ENCODE results near the gene GPRIN2.

The GPRIN2 gene

DNA sequence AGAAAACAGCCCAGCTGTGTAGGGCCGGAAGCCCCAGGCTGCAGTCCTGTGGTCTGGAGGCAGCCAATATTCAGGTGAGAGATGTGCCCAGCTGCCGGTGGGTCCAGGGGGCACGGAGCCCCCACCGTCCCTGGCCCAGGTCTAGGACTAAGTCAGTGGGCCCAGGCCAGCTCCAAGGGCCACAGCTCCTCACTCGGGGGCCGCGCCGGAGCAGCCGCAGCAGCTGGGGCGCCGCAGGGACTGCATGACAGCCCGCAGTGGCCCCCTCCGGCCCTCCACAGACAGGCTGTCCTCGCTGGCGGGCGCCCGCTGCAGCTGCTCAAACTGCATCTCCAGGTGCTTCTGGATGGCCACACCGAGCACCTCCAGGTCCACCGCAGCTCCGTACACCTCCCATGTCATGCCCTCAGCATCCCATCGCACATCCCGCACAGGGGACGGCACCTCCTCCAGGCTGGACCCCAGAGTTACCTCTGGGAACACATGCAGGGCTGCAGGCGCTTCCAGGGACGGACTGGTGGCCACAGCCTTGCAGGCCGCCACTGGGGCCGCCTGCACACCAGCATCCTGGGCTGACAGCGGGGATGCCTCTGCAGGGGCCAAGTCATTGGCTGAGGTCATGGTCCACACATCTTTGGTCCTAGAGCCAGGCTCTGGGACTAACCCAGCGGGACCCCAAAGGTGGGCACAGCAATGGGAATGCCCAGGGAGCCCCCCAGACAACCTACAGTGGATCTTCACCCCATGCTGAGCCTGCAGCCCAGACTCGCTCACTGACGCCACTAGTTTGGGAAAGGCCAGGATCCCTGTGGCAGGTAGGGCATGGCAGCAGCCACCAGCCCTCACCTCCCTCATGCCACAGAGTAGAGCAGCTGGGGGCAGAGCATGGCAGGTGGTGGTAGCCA is 7.0 kb downstream of the GPRIN2 start:
- FAIRE-seq (no peak), DNase-seq (ENCODE audit: low spot score) (no peak)

DNA sequence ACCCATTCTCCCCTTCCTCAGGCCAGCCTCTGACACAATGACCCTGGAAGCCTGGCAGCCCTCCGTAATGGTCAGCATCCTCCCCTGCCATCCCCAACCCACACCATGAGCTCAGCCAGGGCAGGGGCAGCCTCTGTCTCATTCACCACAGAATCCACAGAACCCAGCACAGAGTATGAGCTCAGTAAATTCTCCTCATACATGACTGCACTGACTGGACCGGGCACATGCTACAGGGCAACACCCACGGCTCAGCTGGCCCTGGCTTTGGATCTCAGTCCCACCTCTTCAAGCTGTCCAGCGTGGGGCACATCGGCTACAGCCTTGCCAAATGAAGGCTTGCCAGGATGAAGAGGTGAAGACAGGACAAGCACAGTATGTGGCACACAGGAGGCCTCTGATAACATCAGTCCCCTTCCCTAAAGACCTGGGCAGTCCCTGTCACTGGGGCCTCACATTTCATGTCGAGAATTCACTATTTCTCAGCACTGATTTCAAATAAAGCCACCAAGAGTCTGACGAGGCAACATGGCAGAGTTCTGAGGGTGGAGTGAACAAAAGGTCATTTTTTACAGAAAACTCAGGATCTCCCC is 7.9 kb downstream of the GPRIN2 start:
- FAIRE-seq (peak; percentile 82), DNase-seq (ENCODE audit: low spot score) (peak; percentile 100)

DNA sequence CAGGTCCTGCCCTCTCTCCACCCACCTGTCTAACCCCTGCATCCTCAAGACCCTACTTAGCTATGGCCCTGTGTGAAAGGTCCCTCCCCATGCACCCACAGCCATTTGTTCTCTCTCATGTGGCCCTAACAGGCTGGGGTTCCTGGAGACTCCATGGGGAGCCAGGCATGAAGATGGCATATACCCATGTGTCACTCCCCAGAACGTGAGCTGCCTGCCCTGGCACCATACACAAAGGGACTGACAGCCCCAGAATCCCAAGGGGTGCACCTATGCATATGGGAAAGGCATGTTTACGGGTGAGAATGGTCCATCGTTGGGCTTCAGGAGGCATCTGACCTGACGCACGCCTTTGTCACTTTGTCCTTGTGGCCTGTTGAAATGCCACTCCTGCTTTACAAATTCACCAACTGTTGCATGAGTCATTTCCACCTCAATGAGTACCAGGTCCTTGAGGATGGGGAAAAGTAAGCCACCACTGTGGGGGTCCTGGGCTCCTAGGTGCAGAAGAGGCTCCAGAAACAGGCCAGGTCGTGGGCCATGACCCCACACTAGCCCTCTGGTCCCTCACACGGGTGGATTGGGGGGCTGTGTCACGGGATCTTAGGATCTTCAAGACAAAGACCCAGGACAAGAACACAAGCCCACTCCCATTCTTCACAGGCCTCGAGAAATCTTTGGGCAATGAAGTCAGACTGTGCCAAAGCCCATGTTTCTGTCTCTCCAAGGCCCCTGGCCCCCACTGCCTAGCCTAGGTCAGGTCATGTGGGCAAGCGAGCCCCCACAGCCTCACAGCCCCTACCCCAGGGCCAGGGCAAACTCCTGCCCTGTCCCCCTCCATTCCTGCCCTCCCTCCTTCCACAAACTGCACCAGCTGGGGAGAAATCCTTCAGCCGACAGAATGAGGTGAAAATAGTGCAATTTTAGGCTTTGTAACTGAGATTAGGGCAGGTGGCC is 8.6 kb downstream of the GPRIN2 start:
- DNase-seq (ENCODE audit: low spot score) (peak; percentile 86), FAIRE-seq (no peak)

DNA sequence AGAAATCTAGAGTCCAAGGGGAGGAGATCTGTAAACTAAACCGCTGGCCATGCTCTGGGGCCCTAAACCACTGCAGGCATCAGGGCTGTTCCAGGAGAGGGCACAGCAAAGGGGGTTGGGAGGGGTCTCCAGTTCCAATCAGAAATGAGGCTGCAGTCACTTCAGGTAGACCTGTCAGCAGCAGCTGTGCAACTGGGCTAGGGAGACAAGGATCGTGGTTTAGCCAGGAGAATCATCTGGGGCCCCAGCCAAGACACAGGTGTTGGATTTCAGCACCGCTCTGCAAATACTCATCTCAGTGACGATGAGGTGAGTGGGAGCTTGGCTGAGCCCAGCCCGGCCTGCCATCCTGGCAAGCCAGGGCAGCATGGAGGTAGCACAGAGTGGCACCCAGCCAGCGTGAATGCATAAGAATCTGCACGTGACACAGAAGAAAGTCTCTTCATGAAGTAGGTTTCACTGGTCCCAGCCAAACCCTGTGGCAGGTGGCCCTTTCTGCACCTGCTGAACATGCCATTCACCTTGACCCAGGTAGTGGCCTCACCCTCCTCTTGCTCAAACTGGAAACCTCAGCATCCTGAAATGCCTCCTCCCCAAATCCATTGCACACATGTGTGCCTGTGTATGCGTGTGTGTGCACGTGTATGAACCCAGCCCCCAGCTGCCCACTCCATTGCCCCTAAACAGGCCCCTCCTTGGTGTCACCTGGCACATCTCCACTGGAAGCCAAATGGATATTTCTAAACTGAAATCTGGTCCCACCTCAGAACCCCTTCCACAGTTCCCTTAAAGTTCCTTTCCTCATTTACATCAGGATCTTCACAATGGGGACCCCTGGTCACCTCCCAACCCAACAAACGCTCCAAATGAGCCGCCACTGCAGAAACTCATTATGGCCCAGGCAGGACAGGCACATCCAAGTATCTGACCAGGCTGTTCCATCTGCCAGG is 9.6 kb downstream of the GPRIN2 start:
- FAIRE-seq: no peak

DNA sequence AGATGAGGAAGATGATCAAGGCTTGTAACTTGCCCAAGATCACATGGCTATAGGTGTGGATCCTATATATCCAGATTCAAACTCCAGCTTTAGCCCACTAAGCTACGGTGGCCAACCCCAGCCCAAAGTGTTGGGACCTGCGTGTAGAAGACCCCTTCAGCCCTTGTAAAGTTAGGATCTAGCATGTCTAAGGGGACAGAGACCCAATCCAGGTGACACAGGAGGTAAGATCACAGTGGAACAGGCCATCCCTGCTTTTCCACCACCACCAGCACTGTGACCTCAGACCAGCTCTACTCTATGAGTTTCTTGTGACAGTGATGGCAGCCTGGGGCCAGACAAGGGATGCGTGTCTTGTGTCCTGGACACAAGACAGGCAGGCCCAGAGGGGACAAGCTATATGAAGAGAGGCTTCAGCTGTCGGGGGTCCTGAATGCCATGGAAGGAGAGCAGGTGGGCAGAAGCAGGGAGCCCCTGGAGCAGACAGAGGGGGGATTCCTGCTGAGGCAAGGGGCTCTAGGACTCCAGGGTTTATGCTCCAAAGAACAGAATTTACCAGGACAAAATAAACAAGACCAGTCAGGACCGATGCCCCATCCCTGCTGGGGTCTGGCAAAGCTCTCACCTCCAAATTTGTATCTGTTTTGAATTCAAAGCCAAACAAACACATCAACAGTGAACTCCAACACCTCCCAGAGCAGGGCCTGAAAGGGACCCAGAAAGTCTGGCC is 10.4 kb downstream of the GPRIN2 start:
- FAIRE-seq (no peak), DNase-seq (ENCODE audit: low spot score) (no peak)

More for the DNA sequence above, 9.6 kb downstream of the GPRIN2 start:
- DNase-seq (ENCODE audit: low spot score): no peak

DNA sequence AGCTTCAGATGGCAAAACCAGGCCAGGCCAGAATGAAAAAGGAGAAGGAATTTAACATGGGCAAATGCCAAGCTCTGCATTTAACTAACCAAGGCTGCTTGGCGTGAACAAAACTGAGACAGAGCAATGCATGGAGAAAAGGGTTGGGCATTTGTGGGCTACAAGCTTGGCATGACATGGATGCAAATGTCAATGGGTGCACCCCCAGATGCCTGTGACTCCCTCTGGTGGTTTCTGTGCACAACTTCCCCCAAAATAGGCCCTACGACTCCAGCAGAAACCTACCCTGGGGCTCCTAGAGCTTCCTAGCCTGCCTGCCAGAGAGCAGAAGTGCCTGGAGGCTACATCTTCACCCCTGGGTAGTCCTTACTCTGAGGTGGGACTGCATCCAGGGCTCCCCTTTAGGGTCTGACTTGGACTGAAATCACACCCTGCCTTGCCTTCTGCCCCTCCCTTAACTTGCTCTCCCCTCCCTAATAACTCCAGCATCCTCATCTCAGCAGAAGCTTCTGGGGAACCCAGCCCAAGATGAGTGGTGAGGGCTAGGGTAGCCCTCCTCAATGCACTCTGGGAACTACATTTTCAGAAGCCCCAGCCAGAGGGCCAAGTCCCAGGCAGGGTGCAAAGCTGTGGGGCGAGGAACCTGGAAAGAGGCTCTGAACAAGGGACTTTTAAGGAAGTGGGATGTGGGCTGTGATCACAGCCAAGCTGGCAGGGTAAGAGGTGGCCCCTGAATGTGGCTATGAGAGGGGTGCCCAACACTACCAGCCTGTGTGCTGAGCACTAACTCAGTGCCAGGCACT is 11.3 kb downstream of the GPRIN2 start:
- DNase-seq (ENCODE audit: low spot score) (no peak), FAIRE-seq (no peak)

DNA sequence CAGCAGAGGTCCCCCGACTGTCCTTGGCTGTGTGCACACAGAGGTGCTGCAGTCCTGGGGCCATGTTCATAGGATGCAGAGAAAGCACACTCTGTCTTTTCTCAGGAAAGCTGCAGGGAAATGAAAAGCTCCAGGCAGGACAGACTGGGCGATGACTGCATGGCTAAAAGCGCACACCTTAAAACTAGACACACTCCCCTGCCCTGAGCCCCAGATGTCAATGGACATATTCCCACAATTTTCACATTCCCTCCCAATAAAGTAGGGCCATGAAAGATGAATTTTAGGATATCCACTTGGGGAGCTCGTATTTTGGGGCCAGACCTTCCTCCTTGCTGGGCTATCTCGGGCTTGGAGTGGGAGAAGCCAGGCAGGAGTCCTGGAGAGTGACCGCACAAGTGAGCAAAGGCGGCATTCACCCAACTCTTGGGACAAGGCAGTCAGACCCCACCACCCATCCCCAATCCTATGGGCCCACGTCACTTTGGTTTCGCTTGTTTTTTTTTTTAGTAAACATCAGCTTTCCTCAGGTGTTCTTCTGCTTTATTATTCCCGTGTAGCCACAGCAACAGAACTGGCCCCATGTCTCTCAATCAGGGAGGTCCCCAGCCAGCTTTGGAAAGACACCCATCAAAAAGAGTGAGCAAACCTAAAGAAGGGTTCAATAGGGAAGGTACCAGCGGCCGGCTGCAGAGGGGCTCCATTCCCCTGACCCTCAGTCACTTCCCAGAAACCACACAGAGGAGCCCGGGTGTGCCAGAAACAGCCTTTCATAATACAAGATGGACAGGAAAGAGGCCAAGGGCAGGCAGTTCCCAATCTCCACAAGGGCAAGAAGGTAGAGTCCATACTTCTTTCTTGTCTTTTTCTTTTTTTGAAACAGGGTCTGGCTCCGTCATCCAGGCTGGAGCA is 12.7 kb downstream of the GPRIN2 start:
- FAIRE-seq: no peak
- DNase-seq (ENCODE audit: low spot score): no peak

DNA sequence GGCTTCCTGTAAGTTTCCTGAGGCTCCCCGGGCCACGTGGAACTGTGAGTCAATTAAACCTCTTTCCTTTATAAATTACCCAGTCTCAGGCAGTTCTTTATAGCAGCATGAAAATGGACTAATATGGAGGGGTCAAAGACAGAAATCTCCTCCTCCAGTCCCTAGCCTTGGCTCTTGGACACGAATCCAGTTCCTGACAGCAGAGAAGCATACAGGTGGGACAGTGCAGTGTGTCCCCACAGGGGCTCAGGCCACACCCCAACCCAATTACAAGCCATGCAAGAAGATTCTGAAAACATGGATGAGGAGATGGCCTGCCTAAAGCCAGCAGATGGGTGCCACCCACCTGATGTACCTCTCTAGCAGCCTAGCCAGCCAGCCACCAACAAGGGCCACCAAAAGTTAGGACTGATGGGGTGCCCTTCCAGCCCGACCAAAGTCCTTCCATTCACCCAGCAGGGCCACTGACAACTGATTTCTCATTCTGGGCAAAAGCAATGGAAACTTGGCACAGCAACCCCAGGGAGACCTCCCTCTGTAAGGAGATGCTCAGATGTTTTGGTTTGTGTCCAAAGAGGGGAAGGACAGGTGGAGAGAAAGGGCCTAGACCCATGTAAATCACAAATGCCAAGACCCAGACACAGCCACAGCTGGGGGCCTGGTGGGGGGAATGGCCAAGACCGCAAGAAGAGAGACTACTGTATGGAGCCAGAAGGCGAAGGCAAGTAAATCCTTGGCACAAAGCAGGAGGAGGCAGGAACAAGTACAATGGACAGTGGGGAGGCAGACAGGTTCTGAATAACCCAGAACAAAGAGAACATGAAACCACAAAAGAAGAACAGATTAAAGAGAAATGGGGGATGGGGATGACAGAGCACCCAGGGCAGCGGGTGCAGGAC is 13.6 kb downstream of the GPRIN2 start:
- no peak for DNase-seq (ENCODE audit: low spot score)

DNA sequence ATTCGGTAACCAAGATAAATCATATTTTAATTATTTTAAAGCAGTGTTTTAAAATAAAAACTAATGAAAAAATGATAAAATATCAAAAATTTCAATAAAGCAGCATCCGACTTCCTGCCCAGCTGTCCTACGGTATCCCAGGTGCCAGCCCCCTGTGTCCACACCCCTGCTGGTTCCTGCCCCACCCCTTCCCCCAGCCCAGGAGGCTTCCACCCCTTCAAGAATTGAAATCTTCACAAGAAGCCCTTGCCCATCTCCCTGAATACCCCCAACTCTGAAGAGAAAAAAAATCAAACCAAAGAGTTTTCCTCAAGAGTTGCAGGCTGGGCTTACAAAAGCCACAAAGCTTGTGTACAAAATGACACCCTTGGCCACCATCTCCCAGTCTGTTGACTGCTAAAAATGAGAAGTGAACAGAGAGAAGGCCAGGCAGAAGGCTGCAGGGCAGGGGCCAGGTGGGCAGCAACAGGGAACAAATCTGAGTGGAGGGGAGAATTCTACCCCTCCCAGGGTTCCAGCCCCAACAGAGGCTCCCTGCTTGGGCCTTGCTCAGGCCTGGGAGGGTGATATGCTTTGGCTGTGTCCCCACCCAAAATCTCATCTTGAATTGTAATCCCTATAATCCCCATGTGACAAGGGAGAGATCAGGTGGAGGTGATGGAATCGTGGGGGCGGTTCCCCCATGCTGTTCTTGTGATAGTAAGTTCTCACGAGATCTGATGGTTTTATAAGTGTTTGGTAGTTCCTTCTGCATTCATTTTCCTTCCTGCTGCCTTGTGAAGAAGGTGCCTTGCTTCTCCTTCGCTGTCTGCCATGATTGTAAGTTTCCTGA is 14.5 kb downstream of the GPRIN2 start:
- no peak for FAIRE-seq
- no peak for DNase-seq (ENCODE audit: low spot score)

More for the DNA sequence above, 13.6 kb downstream of the GPRIN2 start:
- FAIRE-seq: no peak

DNA sequence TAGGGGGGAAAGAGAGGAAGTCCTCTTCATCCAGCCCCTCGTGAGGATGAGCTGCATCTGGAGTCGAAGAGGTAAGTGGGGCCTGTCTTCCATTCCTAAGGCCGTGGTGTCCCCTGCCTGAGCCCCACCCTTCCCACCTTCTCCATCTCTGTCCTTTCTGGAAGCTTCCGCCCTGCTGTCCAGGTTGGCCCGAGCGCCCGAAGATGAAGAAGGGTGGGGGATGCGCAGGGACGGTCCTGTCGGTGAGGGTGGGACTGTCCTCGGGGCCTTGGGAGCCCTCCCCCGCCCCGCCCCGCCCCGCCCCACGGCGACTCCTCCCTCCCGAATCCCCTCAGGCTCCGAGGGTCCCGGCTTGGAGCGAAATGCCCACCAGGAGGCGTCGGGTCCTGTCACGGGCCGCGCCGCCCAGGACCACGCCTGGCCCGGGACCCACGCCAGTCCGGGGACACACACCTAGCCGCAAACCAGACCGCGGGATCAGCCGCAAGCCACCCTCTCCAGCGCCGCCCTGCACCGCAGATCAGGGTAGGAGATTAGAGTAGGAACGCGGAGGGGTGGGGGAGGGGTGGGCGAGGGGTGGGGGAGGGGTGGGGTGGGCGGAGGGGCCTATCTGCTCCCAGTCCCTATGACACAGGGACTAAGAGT is 15.3 kb downstream of the GPRIN2 start:
- FAIRE-seq (no peak), DNase-seq (ENCODE audit: low spot score) (no peak)

DNA sequence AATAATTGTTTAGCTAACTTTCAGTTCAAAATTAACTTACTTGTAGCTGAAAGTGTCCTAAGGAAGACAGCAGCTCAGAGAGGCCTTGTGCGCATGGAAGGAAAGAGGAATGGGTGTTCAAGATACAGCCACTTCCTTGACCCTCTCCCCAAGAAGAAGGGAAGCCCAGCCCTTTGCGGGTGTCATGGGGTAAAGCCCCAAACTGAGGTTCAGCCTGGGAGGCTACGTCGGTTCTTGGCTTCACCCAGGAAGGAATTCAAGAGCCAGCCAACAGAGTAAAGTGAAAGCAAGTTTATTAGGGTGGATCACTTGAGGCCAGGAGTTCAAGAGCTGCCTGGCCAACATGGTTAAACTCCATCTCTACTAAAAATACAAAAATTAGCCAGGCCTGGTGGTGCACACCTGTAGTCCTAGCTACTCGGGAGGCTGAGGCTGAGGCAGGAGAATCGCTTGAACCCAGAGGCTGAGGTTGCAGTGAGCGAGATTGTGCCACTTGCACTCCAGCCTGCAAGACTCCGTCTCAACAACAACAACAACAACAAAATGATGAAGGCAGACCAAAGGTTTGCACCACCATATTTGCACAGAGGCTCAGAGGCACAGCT is 15.9 kb downstream of the GPRIN2 start:
- DNase-seq (ENCODE audit: low spot score) (no peak), FAIRE-seq (no peak)

DNA sequence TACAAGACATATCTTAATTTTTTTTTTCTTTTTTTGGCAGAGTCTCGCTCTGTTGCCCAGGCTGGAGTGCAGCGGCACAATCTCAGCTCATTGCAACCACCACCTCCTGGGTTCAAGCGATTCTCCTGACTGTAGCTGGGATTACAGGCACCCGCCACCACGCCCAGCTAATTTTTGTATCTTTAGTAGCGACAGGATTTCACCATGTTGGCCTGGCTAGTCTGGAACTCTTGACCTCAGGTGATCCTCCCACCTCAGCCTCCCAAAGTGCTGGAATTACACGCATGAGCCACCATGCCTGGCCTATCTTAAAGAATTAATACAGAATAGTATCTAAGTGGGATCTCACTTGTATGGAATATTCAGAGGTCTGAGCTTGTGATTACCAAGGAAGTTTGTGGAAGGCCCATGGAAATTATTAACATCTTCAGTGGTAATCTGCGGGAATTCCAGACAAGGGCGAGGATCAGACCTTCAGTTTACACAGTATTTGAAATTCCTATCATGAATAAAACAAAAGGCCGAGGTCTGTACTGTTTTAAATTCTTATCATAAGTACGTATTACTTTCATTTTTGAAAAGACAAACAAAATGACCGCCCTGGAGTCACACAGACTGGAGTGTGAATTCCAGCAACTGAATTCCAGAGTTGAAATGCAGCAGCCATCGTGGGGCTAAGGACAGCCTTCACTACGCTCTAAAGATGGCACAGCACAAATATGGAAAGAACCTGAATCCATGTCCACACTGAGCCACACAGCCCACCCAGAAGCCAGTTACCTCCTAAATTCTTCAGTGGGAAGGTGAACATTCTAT is 16.7 kb downstream of the GPRIN2 start:
- FAIRE-seq (peak; percentile 99), DNase-seq (ENCODE audit: low spot score) (peak; percentile 100)

DNA sequence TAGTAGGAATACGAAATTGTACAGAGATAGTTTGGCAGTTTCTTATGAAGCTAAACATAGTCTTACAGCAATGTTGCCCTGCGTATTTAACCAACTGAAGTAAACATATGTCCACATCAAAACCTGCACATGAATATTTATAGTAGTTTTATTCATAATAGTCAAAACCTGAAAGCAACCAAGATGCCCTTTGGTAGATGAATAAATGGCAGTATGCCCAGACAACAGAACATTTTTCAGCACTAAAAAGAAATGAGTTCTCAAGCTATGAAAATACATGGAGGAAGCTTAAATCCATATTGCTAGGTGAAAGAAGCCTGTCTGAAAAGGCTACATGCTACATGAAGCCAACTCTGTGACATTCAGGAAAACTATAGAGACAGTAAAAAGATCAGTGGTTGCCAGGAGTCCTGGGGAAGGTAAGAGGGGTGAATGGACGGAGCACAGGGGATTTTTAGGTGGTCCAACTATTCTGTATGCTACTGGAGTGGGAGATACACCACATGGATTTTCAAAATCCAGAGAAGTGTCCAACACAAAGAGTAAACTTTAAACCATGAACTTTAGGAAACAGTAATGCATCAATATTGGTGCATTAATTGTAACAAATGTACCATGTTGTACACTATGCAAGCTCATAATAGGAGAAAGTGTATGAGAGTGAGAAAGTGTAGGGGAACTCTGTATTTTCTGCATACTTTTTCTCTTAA is 17.6 kb downstream of the GPRIN2 start:
- no peak for DNase-seq (ENCODE audit: low spot score)
- FAIRE-seq: no peak

DNA sequence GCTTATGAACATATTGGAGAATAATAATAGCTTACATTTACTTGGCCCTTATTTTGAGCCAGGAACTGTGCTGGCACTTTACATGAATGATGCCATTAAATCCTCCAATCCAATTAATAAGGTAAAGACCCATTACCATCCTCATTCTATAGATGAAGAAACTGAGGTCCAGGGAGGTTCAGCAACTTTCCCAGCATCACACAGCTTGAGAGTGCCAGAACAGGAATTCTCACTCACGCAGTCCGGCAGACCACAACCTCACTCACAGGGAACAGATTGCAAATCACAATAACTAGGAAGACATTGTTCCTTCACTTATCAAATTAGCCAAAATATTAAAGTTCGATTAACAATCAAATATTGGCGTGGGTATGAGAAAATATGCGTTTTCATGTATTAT is 18.3 kb downstream of the GPRIN2 start:
- no peak for DNase-seq (ENCODE audit: low spot score)
- FAIRE-seq: no peak
